ENCODE data around the gene DCUN1D2.

Gene DCUN1D2

DNA sequence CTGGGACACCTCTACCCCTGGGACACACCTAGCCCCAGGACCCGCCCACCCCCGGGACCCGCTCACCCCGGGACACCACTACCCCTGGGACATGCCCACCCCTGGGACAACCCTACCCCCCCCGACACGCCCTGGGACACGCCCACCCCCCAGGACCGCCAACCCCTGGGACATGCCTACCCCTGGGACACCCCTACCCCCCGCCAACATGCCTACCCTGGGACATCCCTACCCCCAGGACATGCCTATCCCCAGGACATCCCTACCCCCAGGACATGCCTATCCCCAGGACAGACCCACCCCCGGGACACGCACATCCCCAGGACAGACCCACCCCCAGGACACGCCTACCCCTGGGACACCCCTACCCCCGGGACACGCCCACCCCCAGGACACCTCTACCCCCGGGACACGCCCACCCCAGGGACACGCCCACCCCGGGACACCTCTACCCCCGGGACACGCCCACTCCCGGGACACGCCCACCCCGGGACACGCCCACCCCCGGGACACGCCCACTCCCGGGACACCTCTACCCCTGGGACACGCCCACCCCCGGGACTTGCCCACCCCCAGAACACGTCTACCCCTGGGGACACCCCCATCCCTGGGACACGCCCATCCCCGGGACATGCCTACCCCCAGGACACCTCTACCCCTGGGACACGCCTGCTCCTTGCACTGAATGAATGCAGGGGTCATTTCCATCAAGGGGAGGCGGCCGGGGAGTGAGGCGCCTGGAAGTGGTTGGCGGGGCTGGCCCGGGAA is 69.5 kb downstream of the DCUN1D2 start:
- DNase-seq: no peak

DNA sequence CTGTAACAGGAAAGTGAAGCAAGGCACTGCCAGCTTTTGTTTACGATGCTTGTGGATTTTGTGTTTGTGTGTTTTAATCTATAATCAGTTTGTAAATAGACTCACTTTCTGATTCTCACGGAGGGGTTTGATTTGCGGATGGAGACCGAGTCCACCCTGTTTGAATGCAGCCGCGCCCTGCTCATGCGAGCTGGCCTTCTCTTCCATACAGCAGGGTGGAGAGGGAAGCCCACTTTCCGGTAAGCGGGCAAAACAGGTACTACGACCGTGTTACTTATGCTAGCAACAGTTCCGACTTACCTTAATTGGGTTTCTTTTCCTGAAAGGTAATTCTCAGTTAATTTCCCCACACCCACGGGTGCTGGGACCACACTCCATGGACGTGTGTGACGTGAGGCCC is 70.3 kb downstream of the DCUN1D2 start:
- DNase-seq: no peak

- DNase-seq: no peak
Measured at GRCh38 chr13:113419531-113420193, 70.8 kb downstream of the DCUN1D2 start.

DNA sequence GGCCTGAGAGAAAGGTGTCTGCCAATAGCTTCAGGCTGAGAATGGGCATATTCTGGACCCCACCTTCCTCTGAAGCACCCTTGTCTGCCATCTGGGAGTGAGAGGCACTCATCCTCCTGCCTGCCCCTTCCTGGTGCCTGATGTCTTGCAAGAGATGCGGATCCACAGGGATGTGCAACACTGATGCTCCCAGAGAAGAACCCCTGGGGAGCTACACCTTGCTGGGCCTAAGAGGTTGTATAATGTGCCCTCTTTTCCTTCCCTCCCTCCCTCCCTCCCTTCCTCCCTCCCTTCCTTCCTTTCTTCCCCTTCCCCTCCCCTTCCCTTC is 71.8 kb downstream of the DCUN1D2 start:
- no peak for DNase-seq

DNA sequence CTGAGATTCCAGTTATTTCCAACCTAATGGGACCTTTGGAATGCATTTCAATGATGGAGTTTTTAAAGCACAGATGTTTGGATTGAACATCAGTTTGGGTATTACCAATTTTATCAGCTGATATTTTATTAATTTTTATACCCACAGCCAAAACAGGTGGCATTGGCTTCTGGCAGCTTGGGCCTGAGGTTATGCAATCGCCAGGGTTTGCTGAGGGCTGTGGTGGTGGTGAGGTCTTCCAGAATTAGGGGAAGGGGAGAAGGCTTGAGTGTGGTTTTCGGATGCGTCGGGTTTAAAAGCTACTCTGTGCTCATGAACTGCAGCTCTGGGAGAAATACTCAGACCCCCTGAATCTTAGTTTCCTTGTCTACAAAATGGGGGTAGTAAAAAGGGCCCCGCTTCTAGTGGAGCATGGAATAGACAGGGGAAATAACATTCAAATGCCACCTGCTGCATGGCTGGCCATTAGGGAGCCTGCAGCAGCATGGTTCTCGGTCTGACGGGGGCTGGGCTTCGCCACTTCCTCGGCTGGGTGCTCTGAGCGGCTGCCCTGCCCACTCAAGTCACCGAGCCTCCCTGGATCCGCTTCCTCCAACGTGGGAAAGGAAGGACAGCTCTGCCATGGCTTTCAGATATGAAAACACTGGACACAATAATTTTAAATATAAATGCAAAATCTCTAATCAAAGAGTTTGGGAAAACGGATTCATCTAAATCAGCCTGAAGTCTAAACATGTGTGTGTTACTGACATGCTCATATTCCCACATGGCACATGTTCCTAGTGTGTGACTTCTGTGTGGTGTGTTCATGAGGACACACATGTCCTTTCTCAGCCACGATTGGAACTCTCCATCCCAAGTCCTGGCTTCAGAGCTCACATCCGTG is 72.4 kb downstream of the DCUN1D2 start:
- DNase-seq: no peak

- no peak for DNase-seq
Measured at GRCh38 chr13:113417008-113417751, 73.3 kb downstream of the DCUN1D2 start.

DNA sequence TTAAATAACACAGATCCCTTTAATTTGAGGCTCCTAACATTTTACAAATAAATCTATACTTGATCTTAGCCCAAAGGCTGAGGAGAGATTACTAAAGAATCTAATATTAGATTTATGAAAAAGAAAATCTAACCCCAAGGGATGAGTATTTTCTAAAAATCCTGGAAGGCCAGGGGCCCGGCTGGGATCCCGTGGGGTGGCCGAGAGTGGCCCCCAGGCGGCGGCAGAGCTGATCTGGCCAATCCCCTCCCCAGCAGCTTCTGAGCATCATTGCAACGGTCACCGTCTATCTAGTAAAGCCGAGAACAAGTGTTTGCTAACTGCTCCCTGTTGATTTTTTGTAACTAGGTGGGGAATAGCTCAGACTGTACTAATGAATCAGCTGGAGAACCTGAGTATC is 74.7 kb downstream of the DCUN1D2 start:
- DNase-seq: no peak

GRCh38 chr13:113415032-113415431 is 75.5 kb downstream of the DCUN1D2 start:
- DNase-seq: no peak

DNA sequence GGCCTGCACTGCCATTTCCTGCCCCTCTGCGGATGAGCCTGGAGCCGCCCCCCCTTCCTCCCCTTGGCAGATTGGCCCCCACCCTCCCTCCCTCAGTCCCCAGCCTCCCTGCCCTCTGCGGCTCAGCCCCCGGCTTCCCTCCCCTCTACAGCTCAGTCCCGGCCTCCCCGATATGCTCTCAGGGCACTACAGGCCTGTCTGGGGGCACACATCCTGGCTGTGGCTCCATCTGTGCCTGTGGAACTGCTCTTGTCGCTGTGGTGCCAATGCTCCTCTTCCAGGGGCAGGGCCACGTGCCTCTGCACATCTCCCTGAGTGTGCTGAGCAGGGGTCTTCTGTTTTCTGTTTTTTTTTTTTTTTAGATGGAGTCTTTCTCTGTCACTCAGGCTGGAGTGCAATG is 76.2 kb downstream of the DCUN1D2 start:
- DNase-seq: no peak

DNA sequence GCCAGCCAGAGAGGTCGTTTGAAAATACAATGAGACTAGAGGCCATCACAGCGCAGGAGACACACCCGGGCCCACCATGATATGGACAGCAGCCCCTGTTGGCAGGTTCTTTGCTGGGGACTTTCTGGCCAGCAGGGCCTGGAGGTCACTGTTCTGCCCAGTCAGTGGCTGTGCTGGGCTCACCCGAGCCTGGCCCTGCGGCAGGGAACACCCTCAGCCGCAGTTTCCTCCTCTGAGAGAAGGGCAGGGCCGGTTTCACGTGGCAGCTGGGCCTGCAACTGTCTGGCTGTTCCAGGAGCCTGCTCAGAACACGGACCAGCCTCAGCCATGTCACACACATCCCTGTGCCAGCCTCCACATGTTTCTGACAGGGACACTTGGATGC is 76.6 kb downstream of the DCUN1D2 start:
- no peak for DNase-seq

DNA sequence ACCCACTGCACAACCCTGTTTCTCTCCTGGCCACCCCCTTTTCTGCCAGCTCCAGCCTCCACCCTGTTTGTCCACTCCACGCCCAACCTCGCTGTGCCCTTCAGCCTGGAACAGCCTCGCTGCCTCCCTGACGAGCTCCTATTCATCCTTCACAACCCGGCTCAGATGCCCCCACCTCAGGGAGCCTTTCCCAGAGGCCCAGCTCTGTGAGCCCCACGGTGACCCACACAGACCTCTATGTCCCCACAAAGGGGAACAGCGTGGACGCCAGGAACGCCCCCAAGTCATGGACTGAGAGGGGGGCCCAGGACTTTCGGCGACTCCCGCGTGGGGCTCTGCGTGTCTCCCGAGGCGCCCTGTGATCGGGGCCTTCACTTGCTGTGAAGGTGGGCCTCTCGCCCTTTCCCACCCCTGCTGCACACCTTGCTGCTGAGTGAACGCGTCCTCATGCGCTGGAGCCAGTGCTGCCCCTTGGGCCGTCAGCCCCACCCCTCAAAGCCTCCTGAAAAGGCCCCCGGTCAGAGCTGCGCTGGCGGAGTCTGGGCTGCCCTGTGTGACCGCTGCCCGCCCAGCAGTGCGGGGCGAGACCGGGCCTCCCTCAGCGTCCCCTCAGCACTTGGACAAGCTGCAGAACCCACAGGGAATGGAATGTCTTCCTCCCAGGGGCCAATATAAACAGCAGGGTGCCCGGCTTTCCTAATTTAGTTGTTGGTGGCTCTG is 77.2 kb downstream of the DCUN1D2 start:
- DNase-seq: no peak

GRCh38 chr13:113412440-113412839 is 78.1 kb downstream of the DCUN1D2 start:
- no peak for DNase-seq

GRCh38 chr13:113411216-113412023 is 79.1 kb downstream of the DCUN1D2 start:
- no peak for DNase-seq

- no peak for DNase-seq
Measured at GRCh38 chr13:113410472-113411201, 79.9 kb downstream of the DCUN1D2 start.

- DNase-seq: no peak
Measured at GRCh38 chr13:113408562-113408961, 81.9 kb downstream of the DCUN1D2 start.

GRCh38 chr13:113407531-113408393 is 82.7 kb downstream of the DCUN1D2 start:
- no peak for DNase-seq

GRCh38 chr13:113407103-113407530 is 83.4 kb downstream of the DCUN1D2 start:
- no peak for DNase-seq

DNA sequence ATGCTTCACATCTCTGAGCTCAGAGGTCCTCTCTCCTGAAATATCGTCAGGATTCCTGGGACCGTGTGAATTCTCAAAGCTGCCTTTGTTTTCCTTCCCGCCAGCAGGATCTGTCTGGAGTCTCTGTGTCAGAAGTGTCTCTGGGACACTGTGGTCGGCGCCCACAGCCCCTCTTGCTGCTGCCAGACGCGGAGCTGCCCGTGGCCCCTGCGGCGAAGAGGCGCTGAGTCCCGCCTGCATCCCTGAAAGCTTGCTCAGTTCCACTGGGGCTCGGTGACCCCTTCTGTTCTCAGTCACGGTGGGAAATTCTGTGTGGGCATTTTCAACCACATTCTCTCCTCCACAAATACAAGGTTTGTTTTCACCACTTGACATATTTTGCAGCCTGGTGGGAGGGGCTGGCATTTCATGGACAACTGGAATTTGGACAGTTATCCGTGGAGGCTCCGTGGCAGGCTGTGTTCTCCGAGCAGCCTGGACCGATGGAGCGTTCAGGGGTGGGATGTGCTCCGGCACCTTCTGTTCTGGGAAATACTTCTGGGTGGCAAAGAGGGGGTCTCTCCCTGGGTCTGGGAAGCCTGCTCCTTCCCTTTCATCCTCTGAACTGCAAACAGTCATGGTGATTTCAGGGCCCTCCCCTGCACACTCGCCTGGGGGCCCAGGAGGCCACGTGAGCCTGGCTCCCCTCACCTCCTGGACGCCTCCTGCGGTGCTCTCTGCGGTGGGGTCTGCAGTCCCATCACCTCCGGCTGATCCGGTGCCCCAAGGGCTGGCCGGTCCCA is 84.0 kb downstream of the DCUN1D2 start:
- DNase-seq: no peak

Measured in NCI-H1930 (cell line).